HG03354 (cell line): ENCODE measurements around the gene CALML6.

Source experiments
- ATAC-seq: cut with Tn5 transposase; IDR thresholded peaks from one replicate; pipeline ENCODE4 v1.9.1; 2021; ENCODE audit warnings: mild to moderate bottlenecking; ENCODE audit not compliant: unreplicated experiment, poor library complexity, severe bottlenecking

The CALML6 gene

GRCh38 chr1:1908506-1908791, 6.6 kb upstream of the CALML6 start:
- ATAC-seq: peak; percentile 20

- no peak for ATAC-seq
Measured at GRCh38 chr1:1910033-1910465, 5.0 kb upstream of the CALML6 start.

GRCh38 chr1:1910651-1911331, 4.3 kb upstream of the CALML6 start:
- no peak for ATAC-seq

- no peak for ATAC-seq
Measured at GRCh38 chr1:1911350-1912041, 3.6 kb upstream of the CALML6 start.

- ATAC-seq: no peak
Measured at GRCh38 chr1:1914101-1914970, 724 bp upstream of the CALML6 start.

GRCh38 chr1:1915911-1916840, 1.1 kb downstream of the CALML6 start:
- ATAC-seq: no peak

GRCh38 chr1:1916851-1917251, 1.8 kb downstream of the CALML6 start:
- ATAC-seq: no peak

- ATAC-seq: no peak
Measured at GRCh38 chr1:1917304-1917976, 2.4 kb downstream of the CALML6 start.

- no peak for ATAC-seq
Measured at GRCh38 chr1:1917995-1918900, 3.2 kb downstream of the CALML6 start.

- peak; percentile 33 for ATAC-seq
Measured at GRCh38 chr1:1918901-1919303, 3.8 kb downstream of the CALML6 start, which contains the start of gene TMEM52. TMEM52 (minus strand) TSS chr1:1919279; CDS start chr1:1919265, 14 bp downstream.

- peak; percentile 79 for ATAC-seq
Measured at GRCh38 chr1:1919304-1920056, 4.4 kb downstream of the CALML6 start.

GRCh38 chr1:1920057-1920607, 5.1 kb downstream of the CALML6 start:
- ATAC-seq: no peak

GRCh38 chr1:1920608-1921458, 5.8 kb downstream of the CALML6 start:
- no peak for ATAC-seq

GRCh38 chr1:1921459-1921862, 6.4 kb downstream of the CALML6 start:
- no peak for ATAC-seq

- no peak for ATAC-seq
Measured at GRCh38 chr1:1921901-1922701, 7.0 kb downstream of the CALML6 start.

- no peak for ATAC-seq
Measured at GRCh38 chr1:1922702-1922955, 7.6 kb downstream of the CALML6 start.
